ENCODE results near the gene PARP1. TPM values are rescaled to one million over a fixed set of nuclear protein-coding genes. Genes with fewer than 3 reads are reported as not detected.
"Not testable (repeated sequence)": the region's sequence is repeated elsewhere in the genome, so short reads cannot be mapped to it uniquely, and the experiment has no call there.

PARP1 gene
- total RNA-seq, 1 donor from 2014 or later: 37.0 TPM

DNA sequence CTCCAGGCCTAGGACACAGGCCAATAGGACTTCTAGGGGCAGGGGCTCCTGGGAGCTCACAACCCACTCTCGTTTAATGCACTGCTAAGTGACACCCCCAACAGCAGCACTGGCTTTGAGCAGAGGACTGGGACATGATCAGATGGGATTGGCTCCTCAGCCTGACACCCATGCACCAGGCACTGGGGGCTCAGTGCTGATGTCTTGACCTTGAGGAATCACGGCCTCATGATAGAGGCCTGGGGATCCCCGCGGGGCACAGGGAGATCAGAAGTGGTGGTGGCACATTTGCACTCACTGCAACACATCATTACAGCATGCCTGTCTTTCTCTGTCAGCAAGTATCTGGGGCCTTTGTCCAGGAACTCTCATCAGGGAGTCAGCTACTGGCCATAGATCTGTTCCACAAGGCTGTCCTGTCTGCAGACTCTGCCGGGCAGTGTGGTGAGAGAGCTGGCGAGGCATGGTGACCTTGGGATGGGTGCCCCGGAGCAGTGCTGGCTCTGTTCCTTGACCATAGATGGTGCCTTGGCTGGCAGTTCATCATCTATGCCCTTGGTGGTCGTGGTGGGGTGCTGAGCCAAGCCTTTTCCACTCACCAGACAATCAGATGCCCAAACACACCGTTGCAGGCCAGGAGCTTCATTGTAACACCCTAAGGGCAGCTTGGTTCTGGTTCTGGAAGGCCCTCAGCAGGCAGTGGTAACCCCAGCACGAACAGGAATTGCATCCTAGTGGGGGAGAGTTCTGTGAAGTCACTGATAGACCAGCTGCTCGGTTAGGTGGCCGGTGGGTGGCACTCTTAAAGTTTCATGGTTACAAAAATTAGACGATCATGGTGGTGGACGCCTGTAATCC lies 22.2 kb upstream of the PARP1 start:
- no peak for ATAC-seq

DNA sequence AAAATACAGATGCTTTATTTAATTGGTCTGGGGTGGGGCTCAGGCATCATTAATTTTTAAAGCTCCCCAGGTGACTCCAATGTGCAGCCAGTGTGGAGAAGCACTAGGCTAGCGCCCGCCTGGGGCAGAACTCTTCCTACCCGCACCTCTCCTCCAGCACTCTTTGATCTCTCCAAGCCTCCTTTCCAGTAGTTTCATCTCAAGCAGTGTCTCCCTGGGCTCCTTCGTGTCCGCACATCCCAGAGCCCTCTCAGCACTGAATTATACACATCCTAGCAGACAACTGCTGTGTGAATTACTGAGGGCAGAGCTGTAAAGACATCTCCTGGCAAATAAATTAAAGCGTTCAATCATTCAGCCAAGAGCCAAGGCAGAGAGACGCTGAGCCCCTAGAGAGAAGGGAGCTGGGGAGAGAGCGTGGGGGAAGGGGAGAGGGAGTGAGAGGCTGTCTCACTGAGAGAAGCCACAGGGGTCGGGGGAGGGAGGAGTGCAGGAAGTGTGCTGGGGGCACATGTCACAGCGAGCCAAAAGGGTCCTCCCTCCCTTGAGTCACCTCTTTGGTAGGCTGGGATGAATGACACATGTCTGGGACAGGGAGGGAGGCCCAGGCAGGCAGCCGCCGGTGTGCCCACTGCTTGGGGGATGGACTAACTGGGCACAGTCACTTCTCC lies 21.0 kb upstream of the PARP1 start:
- ATAC-seq (no peak), DNase-seq (ENCODE audit: low spot score) (no peak)

More for the DNA sequence above, 22.2 kb upstream of the PARP1 start:
- no peak for DNase-seq (ENCODE audit: low spot score)

DNA sequence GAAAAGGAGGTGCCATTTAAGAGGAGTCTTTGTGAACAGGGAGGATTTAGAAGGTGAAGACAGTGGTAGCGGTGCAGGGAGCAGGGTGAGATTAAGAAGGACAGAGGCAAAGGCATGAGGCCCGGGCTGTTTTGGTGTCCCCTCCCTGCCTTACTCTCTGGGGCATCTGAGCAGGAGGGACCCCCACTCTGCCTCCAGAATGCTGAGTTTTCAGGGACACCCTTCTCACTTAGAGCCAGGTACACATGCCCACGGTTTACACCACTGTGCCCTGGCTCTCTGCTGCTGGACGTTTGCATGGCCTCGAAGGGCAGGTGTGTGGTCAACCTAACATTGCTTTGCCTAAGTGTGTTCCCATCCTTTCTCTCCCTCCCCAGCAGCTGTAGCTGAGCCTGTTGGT lies 20.5 kb upstream of the PARP1 start:
- DNase-seq (ENCODE audit: low spot score): no peak
- ATAC-seq: no peak

DNA sequence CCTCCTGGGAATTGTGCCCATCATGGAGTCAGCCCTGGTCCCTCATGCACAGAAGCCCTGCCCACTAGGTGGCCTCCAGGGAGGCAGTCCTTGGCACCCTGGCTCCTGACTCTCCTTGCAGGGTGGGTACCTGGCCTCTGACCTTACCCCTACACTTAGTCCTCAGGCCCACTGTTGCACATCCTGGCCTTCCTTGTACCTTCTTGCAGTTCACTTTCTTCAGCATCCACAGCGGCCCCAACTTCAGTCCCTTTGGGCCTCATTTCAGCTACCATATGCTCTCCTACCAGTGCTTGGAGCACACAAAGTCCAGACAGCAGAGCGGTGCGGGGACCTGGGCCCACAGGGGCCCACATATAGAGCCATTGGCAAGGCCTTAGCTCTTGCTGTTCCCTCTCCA lies 19.2 kb upstream of the PARP1 start:
- no peak for ATAC-seq
- DNase-seq (ENCODE audit: low spot score): no peak

GRCh38 chr1:226426395-226426794 lies 18.5 kb upstream of the PARP1 start:
- DNase-seq (ENCODE audit: low spot score); ATAC-seq: not testable (repeated sequence)

DNA sequence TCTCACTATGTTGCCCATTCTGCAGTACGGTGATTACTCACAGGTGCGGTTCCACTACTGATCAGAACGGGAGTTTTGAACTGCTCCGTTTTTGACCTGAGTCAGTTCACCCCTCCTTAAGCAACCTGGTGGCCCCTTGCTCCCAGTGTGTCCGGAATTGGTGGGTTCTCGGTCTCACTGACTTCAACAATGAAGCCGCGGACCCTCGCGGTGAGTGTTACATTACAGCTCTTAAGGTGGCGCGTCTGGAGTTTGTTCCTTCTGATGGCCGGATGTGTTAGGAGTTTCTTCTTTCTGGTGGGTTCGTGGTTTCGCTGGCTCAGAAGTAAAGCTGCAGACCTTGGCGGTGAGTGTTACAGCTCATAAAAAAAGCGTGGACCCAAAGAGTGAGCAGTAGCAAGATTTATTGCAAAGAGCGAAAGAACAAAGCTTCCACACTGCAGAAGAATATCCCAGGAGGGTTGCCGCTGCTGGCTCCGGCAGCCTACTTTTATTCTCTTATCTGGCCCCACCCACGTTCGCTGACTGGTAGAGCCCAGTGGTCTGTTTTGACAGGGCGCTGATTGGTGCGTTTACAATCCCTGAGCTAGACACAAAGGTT lies 17.6 kb upstream of the PARP1 start:
- ATAC-seq: no peak
- DNase-seq (ENCODE audit: low spot score): no peak

- DNase-seq (ENCODE audit: low spot score) (no peak), ATAC-seq (no peak)
Measured at GRCh38 chr1:226425004-226425378, 17.1 kb upstream of the PARP1 start.

DNA sequence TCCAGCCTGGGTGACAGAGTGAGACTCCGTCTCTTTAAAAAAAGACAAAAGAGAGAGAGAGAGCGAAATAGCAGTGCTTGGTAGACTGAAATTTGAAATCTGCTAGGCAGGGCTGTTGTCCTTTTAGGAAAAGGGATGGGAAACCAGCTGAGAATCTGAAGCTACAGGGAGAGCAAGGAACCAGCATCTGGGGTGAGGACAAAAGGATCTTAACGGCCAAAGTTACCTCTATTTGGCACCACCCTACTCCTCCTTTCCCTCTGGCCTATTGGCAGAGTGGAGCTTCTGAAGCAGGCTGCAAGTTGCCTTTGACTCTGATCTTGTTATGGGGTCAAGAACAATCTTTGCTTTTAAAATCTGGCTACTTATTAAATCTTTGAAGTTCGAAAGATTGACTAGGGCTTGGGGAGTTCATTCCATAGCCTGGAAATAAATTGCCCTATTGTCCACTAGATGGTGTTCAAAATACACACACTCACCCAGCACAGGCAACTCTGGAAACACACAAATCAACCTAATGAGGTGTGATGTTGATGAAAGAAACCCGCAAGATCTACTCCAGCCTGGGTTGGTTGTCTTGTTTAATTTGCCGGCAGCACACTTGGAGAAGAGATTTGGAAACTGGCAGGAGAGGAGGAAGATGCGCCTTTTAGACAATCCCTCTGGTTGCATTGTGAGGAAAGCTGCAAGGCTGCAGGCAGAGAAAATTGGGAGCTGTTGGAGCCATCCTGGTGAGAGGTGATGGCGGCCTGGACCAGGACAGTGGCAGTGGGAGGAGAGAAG lies 16.5 kb upstream of the PARP1 start:
- ATAC-seq (peak; percentile 86), DNase-seq (ENCODE audit: low spot score) (no peak)

DNA sequence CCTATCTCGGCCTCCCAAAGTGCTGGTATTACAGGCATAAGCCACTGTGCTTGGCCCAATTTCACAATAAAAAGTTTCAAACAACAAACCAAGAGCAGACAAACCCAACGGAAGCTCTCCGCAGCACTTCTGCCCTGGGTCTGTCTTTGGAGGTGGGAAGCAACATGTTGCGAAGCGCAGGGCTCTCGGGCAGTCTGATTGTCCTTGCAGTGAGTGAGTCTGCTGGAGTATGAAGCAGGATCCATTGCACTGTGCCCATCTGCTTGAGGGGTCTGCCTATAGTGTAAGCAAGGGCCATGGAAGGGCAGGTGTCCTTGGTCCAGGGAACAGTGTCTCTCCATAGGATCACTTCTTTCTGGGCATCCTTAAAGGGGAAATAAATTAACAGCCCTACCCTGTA lies 14.6 kb upstream of the PARP1 start:
- ATAC-seq (no peak), DNase-seq (ENCODE audit: low spot score) (no peak)

DNA sequence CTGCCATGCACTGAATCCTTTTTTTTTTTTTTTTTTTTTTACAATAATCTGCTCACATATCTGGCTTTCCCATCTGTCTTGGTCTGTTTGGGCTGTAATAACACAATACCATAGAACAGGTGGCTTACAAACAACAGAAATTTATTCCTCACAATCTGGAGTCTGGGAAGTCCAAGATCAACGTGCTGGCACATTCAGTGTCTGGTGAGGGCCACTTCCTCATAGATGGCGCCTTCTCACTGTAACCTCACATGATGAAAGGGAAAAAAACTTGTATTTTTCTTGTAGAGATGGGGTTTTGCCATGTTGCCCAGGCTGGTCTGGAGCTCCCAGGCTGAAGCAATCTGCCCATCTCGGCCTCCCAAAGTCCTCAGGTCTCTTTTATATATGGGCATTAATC lies 13.0 kb upstream of the PARP1 start:
- no peak for ATAC-seq
- DNase-seq (ENCODE audit: low spot score): no peak

DNA sequence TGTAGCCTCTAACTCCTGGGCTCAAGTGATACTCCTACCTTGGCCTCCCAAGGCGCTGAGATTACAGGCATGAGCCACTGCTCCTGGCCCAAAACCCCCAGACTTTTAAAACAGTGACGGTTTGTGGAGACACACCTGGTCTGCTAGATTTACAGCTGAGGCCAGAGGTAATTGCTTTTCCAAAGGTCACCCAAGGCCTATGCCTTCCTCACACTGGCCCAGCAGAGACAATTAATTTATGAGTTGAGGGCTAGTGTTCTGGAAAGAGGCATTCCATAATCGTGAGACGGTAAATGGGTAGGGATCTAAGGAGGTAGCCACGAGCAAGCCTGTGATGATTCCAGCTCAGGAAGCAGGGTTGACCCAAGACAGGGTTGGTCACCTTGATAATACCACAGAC lies 12.4 kb upstream of the PARP1 start:
- ATAC-seq (no peak), DNase-seq (ENCODE audit: low spot score) (no peak)

- ATAC-seq: no peak
- no peak for DNase-seq (ENCODE audit: low spot score)
Measured at GRCh38 chr1:226419284-226420029, 11.6 kb upstream of the PARP1 start.

DNA sequence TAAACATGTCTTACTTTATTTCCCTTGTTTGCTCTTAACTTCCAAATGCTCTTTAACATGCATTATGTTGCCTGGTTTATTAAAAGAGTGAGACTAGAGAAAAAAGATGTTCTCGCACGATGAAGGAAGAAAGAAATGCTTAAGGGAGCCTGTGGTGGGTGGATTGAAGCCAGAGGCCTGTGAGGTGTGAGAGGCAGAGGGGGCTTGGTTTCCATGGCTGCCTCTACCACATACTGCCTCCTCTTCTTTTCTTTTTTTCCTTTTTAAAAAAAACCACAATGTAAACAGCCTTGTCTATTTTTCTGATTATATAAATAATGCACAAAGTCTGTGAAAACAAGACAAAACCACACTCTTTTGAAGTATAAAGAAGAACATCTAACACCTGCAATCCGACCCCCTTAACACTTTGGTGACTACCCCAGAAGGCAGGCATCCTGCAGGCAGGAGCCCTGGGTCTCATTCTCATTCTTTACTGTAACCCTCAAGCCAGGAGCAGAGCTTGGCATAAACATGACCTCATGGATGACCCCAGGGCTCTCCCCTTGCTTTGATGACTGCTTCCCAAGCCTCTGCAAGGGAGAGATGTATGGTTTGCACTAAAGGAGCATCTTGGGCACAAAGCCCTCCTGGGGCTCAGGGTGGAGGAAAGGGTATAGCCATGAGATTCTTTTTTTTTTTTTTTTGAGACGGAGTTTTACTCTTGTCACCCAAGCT lies 10.1 kb upstream of the PARP1 start:
- DNase-seq (ENCODE audit: low spot score) (no peak), ATAC-seq (no peak)

GRCh38 chr1:226417350-226417749 lies 9.5 kb upstream of the PARP1 start:
- ATAC-seq: no peak
- DNase-seq (ENCODE audit: low spot score): no peak

DNA sequence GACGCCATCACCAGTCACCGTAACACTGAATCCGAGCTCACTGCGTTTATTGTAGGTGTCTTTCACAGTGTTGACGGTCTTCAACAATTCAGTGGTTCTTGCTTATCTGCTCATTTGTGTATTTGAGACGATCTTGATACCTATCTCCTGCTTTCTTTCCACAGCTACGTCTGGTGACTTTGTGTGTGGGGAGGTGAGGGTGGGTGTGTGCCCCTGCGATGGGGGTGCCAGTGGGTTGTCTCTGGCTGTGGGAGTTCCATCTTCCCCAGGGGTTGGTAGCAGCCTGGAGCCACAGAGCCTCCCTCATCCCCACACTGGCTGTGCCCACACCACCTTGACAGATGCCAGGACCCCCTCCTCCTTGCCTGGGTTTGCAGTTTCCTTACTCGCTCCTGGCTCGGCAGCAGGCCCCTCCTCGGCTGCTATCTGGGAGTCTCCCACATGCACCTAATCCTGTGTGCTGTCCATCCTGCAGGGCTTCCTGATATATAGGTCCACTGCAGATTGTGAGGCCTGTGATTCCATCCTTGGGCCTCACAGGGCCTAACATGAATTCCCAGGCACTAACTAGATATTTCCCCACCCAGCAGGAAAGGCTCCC lies 6.3 kb upstream of the PARP1 start:
- ATAC-seq: no peak
- DNase-seq (ENCODE audit: low spot score): no peak

- ATAC-seq: no peak
- DNase-seq (ENCODE audit: low spot score): no peak
Measured at GRCh38 chr1:226411619-226412018, 3.7 kb upstream of the PARP1 start.

GRCh38 chr1:226410958-226411357 lies 3.1 kb upstream of the PARP1 start:
- ATAC-seq: no peak
- DNase-seq (ENCODE audit: low spot score): no peak

GRCh38 chr1:226409392-226409791 lies 1.5 kb upstream of the PARP1 start:
- DNase-seq (ENCODE audit: low spot score): no peak
- ATAC-seq: no peak
